HUES64 (cell line): ENCODE data around the gene LY86.

Experiments
- H3K27ac ChIP-seq: 2 replicates; pipeline ENCODE4 v1.7.0; 2013; ENCODE audit warnings: low read depth, low read length, inconsistent platforms
- H3K27me3 ChIP-seq: 2 replicates; pipeline ENCODE4 v1.6.1; 2013; ENCODE audit warnings: mild to moderate bottlenecking, low read length; ENCODE audit not compliant: insufficient read depth
- H3K36me3 ChIP-seq: 2 replicates; pipeline ENCODE4 v1.6.1; 2013; ENCODE audit warnings: mild to moderate bottlenecking, low read length; ENCODE audit not compliant: insufficient read depth
- H3K4me1 ChIP-seq: 2 replicates; pipeline ENCODE4 v1.6.1; 2013; ENCODE audit warnings: mild to moderate bottlenecking, low read length, moderate library complexity; ENCODE audit not compliant: insufficient read depth
- H3K4me3 ChIP-seq: 2 replicates; pipeline ENCODE4 v1.5.1; 2013; ENCODE audit warnings: mild to moderate bottlenecking, low read length, moderate library complexity
- H3K9ac ChIP-seq: 2 replicates; pipeline ENCODE4 v1.6.1; 2013; ENCODE audit warnings: mild to moderate bottlenecking, low read depth, low read length
- H3K9me3 ChIP-seq: 2 replicates; pipeline ENCODE4 v1.6.1; 2013; ENCODE audit warnings: low read depth, low read length; ENCODE audit not compliant: insufficient read depth
- WGBS: fragments of 150-250, 120-280 bp; methylation state at CpG from one replicate; pipeline ENCODE4 v1.1.7; 2013; ENCODE audit warnings: missing lambda C conversion rate; 5-methylcytosine and 5-hydroxymethylcytosine counted together

The LY86 gene

DNA sequence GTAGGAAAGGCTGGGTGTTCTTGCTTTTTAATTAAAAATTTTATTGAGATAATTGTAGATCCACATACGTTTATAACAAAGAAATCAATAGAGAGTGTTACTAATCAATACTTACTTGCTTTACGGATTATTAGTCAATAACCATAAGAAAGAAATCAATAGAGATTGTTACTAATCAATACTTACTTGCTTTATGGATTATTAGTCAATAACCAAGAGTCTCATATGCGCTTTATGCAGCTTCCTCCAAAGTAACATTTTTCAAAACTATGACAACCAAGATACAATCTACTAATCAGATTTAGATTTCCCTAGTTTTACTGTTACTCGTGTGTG lies 31.0 kb upstream of the LY86 start:
- Histone ChIP-seq H3K36me3 (no peaks in the 10 kb centered on the region), H3K4me1 (no peaks in the 10 kb centered on the region), H3K27me3 (no peaks in the 10 kb centered on the region), H3K9me3 (no peaks in the 10 kb centered on the region), H3K4me3 (no peak overlapping the region), H3K9ac (no peak overlapping the region), H3K27ac (no peak overlapping the region)
- WGBS: 100% methylated on average over 1 of the region's 4 CpGs

DNA sequence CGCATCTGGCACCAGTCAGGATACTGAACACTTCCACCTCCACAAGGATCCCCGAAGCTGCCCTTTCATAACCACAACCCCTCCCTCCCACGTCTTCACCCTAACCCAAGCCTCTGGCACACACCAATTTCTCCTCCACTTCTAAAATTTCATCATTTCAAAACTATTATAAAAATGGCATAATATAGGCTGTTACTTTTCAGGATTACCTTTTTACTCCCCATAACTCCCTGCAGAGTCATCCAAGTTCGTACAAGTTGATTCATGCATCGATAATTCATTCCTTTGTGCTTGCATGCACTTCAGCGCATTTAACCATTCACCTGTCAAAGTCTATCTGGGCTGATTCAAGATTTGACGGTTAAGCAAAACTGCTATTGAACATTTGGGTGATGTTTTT lies 30.6 kb upstream of the LY86 start:
- no peaks in the 10 kb centered on the region for H3K4me1 ChIP-seq
- no peak overlapping the region for H3K27ac ChIP-seq
- 92% methylated on average over 7 of the region's 7 CpGs for WGBS
- H3K9ac ChIP-seq: no peak overlapping the region
- no peaks in the 10 kb centered on the region for H3K27me3 ChIP-seq
- no peaks in the 10 kb centered on the region for H3K9me3 ChIP-seq
- H3K36me3 ChIP-seq: no peaks in the 10 kb centered on the region
- no peak overlapping the region for H3K4me3 ChIP-seq

DNA sequence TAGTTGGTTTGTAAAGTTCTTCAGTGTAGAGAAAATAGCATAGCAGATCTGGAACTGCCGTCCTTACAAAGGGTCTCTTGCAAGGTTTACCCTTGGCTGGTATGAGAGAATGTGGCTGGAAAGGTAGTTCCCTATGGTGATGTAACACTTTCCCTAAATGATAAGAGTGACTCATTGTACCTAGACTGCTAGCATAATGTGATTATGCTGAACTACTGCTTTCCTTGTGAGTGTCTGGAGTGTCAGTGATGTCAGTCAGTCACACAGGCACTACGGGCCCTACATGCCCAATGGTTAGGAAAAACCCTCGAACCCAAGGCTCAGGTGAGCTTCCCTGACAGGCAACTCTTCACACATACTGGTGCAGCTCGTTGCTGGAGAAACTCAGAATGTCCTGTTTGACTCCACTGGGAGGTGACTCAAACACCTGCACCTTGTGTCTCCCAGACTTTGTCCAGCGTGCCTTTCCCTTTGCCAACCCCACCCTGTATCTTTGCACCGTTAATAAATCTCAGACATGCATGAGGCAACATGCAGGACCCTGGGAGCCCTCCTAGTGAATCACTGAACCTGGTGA lies 28.4 kb upstream of the LY86 start:
- H3K27me3 ChIP-seq: no peaks in the 10 kb centered on the region
- H3K4me3 ChIP-seq: no peak overlapping the region
- H3K9me3 ChIP-seq: 0 out of 2 replicates have a peak, but pooled peaks cover 2% of the 10 kb centered on the region
- H3K27ac ChIP-seq: no peak overlapping the region
- 84% methylated on average over 6 of the region's 6 CpGs for WGBS
- no peaks in the 10 kb centered on the region for H3K36me3 ChIP-seq
- H3K9ac ChIP-seq: no peak overlapping the region
- H3K4me1 ChIP-seq: no peaks in the 10 kb centered on the region

DNA sequence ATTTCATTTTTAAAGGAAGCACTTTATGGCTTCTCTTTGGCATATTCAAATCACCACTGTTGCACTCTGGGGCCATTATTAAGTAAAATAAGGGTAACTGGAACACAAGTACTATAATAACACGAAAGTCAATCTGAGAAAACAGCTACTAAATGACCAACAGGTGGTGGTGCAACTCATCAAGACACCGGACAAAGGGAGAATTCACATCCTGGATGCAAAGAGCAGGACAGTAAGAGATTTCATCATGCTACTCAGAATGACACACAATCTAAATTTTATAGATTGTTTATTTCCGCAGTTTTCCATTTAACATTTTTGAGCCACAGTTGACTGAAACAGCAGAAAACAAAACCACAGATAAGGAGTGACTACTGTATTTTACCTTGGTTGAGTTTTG lies 27.6 kb upstream of the LY86 start:
- no peaks in the 10 kb centered on the region for H3K4me1 ChIP-seq
- no peak overlapping the region for H3K27ac ChIP-seq
- H3K9me3 ChIP-seq: 0 out of 2 replicates have a peak, but pooled peaks cover 2% of the 10 kb centered on the region
- 87% methylated on average over 3 of the region's 3 CpGs for WGBS
- no peaks in the 10 kb centered on the region for H3K36me3 ChIP-seq
- H3K27me3 ChIP-seq: no peaks in the 10 kb centered on the region
- no peak overlapping the region for H3K4me3 ChIP-seq
- no peak overlapping the region for H3K9ac ChIP-seq

DNA sequence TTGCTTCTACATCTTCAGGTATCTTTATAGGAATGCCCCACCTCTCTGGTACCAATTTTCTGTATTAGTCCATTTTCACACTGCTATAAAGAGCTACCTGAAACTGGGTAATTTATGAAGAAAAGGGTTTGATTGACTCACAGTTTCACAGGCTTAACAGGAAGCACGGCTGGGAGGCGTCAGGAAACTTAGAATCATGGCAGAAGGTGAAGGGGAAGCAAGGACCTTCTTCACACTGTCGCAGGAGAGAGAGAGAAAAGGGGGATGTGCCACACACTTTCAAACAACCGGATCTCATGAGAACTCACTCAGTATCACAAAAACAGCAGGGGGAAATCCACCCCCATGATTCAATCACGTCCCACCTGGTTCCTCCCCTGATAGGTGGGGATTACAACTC lies 24.4 kb upstream of the LY86 start:
- H3K27ac ChIP-seq: no peak overlapping the region
- no peaks in the 10 kb centered on the region for H3K36me3 ChIP-seq
- WGBS: 85% methylated on average over 4 of the region's 5 CpGs
- H3K4me3 ChIP-seq: no peak overlapping the region
- H3K9me3 ChIP-seq: 0 out of 2 replicates have a peak, but pooled peaks cover 2% of the 10 kb centered on the region
- H3K9ac ChIP-seq: no peak overlapping the region
- no peaks in the 10 kb centered on the region for H3K27me3 ChIP-seq
- H3K4me1 ChIP-seq: no peaks in the 10 kb centered on the region

DNA sequence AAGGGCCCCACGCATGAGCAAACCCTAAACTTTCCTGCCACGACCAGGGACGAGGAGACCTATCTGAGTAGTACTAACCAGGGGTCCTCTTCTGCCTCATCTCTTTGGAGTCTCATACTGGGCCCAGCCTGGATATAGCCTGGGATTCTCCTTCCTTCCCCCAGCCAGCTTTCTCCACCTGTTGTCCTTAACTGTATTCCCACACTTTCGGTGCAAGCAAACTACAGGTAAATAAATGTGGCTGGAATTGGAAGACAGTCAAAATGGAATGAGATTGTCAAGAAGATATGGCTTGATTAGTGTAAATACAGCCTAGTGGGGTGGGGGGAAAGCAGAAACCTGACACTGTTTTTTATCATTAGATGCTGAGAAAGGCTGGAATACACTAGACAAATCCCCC lies 23.5 kb upstream of the LY86 start:
- Histone ChIP-seq H3K9ac (no peak overlapping the region), H3K4me1 (no peaks in the 10 kb centered on the region), H3K27ac (no peak overlapping the region), H3K9me3 (0 out of 2 replicates have a peak, but pooled peaks cover 2% of the 10 kb centered on the region), H3K27me3 (no peaks in the 10 kb centered on the region), H3K4me3 (no peak overlapping the region), H3K36me3 (no peaks in the 10 kb centered on the region)
- 95% methylated on average over 4 of the region's 4 CpGs for WGBS

DNA sequence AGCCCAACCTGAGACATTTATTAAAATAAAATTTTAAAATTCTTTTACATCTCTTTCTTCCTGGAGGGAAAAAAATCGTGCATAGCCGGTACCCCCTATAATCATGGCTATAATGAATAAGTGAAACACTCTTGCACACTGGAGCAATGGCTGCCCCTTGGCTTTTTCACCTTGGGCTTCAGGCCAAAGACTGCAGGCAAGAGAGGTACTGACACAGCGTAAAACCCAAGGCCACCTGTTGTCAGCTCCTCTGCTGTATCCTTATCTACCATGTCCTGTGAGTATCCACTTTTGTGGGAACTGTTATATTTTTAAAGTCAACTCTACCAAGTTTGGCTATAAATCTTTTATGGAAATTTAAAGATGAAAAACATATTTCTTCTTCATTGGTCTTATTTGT lies 23.0 kb upstream of the LY86 start:
- Histone ChIP-seq H3K27ac (no peak overlapping the region), H3K4me3 (no peak overlapping the region), H3K4me1 (no peaks in the 10 kb centered on the region), H3K9ac (no peak overlapping the region), H3K36me3 (no peaks in the 10 kb centered on the region), H3K9me3 (0 out of 2 replicates have a peak, but pooled peaks cover 2% of the 10 kb centered on the region), H3K27me3 (no peaks in the 10 kb centered on the region)
- 100% methylated on average over 3 of the region's 3 CpGs for WGBS

DNA sequence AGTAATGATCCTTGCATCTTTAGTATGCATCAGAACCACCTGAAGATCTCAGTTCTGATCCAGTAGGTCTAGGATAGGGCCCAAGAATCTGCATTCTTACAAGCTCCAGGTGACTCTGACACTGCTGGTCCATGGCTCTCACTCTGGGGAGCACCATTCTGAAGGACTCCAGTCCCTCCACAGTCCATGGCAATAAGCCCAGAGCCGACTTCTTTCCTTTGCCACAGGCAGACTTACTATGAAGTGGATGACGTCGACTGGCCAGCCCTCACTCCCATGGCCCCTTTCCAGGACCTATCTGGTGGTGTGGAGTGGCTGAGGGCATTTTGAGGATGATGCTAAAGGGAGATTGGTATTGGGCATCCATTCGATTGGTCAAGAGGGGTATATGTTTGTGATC lies 21.8 kb upstream of the LY86 start:
- Histone ChIP-seq H3K27me3 (no peaks in the 10 kb centered on the region), H3K4me3 (no peak overlapping the region), H3K27ac (no peak overlapping the region), H3K9me3 (0 out of 2 replicates have a peak, but pooled peaks cover 2% of the 10 kb centered on the region), H3K36me3 (no peaks in the 10 kb centered on the region), H3K4me1 (no peaks in the 10 kb centered on the region), H3K9ac (no peak overlapping the region)
- 92% methylated on average over 4 of the region's 4 CpGs for WGBS

DNA sequence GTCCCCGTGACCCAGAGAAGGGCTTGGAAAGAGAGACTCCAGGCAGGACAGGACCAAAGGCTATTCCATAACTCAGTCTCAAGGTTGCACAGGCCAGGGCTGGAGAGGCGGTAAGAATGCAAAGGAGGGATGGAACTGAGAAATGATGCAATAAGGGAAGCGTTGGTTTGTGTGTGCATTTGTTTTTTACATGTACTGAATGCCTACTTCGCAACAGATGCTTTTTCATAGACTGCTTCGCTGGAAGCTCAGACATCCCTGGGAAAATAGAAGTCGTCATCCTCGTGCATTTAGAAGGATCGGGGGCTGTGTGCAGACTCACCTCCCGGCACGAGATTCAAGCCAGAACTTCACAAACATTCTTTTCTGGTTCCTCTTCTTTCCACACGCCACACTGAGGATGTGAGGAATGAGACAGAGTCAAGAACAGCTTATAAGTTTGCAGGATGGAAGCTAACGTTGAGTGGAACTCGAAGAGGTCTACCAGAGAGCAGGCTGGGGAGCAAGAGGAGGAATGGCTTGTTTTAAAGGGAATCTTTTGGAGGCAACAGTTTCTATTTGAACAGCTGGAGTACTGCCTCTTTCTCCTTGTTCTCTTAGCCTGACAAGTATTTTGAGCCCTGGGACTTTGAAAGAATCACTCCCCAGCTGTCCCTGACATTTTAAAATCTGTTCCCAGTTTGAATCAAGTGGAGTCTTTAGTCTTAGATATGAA lies 19.3 kb upstream of the LY86 start:
- Histone ChIP-seq H3K27me3 (no peaks in the 10 kb centered on the region), H3K36me3 (no peaks in the 10 kb centered on the region), H3K27ac (no peak overlapping the region), H3K4me1 (no peaks in the 10 kb centered on the region), H3K9ac (no peak overlapping the region), H3K9me3 (no peaks in the 10 kb centered on the region; the same call in 1 of the 2 replicates), H3K4me3 (no peak overlapping the region)
- 92% methylated on average over 13 of the region's 13 CpGs for WGBS

DNA sequence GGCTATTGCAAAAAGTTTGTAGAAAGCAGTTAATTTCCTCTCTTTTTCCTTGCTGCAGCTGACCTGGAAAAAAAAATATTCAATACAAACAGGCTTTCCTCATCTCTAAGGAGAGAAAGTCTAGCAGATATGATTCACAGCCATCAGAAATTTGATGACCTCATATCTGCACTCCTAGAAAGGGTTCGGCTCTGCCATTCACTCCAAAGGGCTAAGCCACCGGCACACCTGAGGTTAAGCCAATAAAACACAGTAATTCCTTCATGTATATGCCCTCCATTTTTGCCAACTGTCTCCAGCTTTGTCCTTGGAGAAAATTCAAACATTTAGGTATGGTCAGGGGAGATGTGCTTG lies 18.7 kb upstream of the LY86 start:
- WGBS: 90% methylated on average over 2 of the region's 2 CpGs
- Histone ChIP-seq H3K4me1 (no peaks in the 10 kb centered on the region), H3K9me3 (no peaks in the 10 kb centered on the region; the same call in 1 of the 2 replicates), H3K4me3 (no peak overlapping the region), H3K27ac (no peak overlapping the region), H3K36me3 (no peaks in the 10 kb centered on the region), H3K9ac (no peak overlapping the region), H3K27me3 (no peaks in the 10 kb centered on the region)

DNA sequence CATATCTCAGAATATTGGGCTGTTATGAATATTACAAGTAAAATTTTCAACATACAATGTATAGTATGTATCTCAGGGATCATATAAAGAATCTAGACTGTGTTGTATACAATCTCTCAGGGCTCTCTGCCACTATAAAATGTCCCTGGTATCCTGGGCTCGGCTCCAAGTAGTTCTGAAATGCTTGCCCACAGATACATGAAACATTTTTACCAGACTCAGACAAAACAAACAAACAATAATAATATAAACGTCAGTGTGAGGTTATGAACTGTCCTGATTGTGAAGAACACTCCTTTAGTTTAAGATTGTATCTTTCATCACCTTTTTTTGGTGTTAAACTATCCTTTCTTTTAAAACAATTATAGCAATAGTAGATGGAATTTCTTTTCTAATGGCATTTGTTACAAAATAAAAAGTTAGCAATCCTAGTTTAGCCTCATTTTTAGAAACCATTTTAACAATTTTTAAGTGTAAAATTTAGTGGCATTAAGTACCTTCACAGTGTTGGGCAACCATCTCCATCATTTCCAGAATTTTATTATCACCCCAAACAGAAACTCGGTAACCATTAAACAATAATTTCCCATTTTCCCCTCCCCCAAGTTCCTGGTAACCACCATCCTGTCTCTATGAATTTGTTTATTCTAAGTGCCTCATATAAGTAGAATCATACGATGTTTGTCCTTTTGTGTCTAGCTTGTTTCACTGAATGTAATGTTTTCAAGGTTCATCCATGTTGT lies 17.4 kb upstream of the LY86 start:
- Histone ChIP-seq H3K9me3 (peaks cover 8% of the 10 kb centered on the region), H3K4me3 (no peak overlapping the region), H3K4me1 (no peaks in the 10 kb centered on the region), H3K27me3 (no peaks in the 10 kb centered on the region), H3K9ac (no peak overlapping the region), H3K36me3 (no peaks in the 10 kb centered on the region), H3K27ac (no peak overlapping the region)
- 85% methylated on average over 3 of the region's 4 CpGs for WGBS
